Ascending aorta (tissue), 2 donors: ENCODE results near the gene IDNK. TPM values are rescaled to one million over a fixed set of nuclear protein-coding genes. Genes with fewer than 3 reads are reported as not detected.

Experiments
- DNase-seq, 2 donors: peaks; one replicate each; pipeline ENCODE4 v3.0.0-alpha.2; 2019; ENCODE audit warnings: low spot score in 2 of 2
- H3K27ac ChIP-seq, 2 donors: fragments of 200-600 bp; sonication (generic); one replicate each; pipeline ENCODE4 v1.5.1; 2016 to 2017; ENCODE audit warnings: mild to moderate bottlenecking in 1 of 2
- H3K27me3 ChIP-seq: fragments of 200-600 bp; sonication (generic); one replicate; pipeline ENCODE4 v1.5.1; 2017
- H3K36me3 ChIP-seq, 2 donors: fragments of 200-600 bp; sonication (generic); one replicate each; pipeline ENCODE4 v1.5.1; 2016
- H3K4me1 ChIP-seq, 2 donors: fragments of 200-600 bp; sonication (generic); one replicate each; pipeline ENCODE4 v1.5.1; 2016 to 2017; ENCODE audit warnings: mild to moderate bottlenecking in 1 of 2
- H3K4me3 ChIP-seq, 2 donors: fragments of 200-600 bp; sonication (generic); one replicate each; pipeline ENCODE4 v1.5.1; 2016 to 2017; ENCODE audit warnings: mild to moderate bottlenecking in 1 of 2
- H3K9me3 ChIP-seq, 2 donors: fragments of 200-600 bp; sonication (generic); one replicate each; pipeline ENCODE4 v1.5.1; 2016
- intact Hi-C: fragments of 100-400 bp; cut with DNase I; formaldehyde crosslinking; loops from one replicate; pipeline ENCODE4 v1.15.1; 2023
- total RNA-seq: library from RNA; depleted of rRNA; stranded (reverse); fragments of >200 nt; gene quantifications from one replicate; pipeline ENCODE4 v1.1.0, GENCODE V29; 2016
- TF ChIP-seq, protein P1 (sequence below), 3 experiments: fragments of 200-600 bp in 2 of 3; fragments of 450-650 bp in 1 of 3; sonication (generic) in 2 of 3; IDR thresholded peaks; one replicate each; pipeline ENCODE4 v1.5.1; 2016 to 2019; ENCODE audit warnings: antibody characterized with exemption in 3 of 3, mild to moderate bottlenecking in 1 of 3, moderate library complexity in 1 of 3

IDNK gene
- total RNA-seq, 1 donor from 2014 or later = not detected

DNA sequence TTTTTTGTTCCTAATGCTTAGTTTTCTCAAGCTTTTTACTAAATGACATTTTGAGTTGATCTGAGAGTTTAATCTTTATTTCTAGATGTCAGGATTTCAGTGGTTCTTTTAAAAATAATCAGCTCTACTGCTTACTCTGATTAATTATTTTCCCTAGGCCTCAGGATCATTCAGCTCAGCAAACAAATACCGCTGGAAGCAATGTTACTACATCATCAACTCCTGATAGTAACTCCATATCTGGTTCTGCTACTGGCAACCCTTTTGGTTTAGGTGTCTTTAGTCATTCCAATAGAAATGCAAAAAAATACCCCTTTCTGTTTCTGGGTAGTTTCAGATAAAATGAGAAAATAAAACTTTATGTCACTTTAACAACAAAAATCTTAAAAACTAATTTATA is 5.6 kb upstream of the IDNK start:
- TF ChIP-seq, protein P1, sequence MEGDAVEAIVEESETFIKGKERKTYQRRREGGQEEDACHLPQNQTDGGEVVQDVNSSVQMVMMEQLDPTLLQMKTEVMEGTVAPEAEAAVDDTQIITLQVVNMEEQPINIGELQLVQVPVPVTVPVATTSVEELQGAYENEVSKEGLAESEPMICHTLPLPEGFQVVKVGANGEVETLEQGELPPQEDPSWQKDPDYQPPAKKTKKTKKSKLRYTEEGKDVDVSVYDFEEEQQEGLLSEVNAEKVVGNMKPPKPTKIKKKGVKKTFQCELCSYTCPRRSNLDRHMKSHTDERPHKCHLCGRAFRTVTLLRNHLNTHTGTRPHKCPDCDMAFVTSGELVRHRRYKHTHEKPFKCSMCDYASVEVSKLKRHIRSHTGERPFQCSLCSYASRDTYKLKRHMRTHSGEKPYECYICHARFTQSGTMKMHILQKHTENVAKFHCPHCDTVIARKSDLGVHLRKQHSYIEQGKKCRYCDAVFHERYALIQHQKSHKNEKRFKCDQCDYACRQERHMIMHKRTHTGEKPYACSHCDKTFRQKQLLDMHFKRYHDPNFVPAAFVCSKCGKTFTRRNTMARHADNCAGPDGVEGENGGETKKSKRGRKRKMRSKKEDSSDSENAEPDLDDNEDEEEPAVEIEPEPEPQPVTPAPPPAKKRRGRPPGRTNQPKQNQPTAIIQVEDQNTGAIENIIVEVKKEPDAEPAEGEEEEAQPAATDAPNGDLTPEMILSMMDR (IDR thresholded peaks at IDR 0.05) = no peak
- no peak overlapping the region for H3K4me3 ChIP-seq
- H3K27ac ChIP-seq = no peak overlapping the region
- DNase-seq = no peak
- no peaks in the 10 kb centered on the region for H3K27me3 ChIP-seq
- H3K36me3 ChIP-seq = no peaks in the 10 kb centered on the region
- no peaks in the 10 kb centered on the region for H3K4me1 ChIP-seq
- H3K9me3 ChIP-seq = no peaks in the 10 kb centered on the region
- intact Hi-C loops = no loop called here

GRCh38 chr9:83620841-83621636 is 1.9 kb upstream of the IDNK start:
- intact Hi-C loops = loop anchor here (2.0 to 5.0 kb wide), 2 partner anchors 290 to 1606 kb away; no protein-coding TSS in a partner anchor
- no peak overlapping the region for H3K4me3 ChIP-seq
- H3K4me1 ChIP-seq = peaks cover 0 to 5% of the 10 kb centered on the region in 2 donors
- TF ChIP-seq, protein P1 (IDR thresholded peaks at IDR 0.05) = peak; percentile 10 to 68 (median 66)
- no peaks in the 10 kb centered on the region for H3K36me3 ChIP-seq
- H3K9me3 ChIP-seq = no peaks in the 10 kb centered on the region
- H3K27me3 ChIP-seq = no peaks in the 10 kb centered on the region
- no peak overlapping the region for H3K27ac ChIP-seq
- DNase-seq = no peak

DNA sequence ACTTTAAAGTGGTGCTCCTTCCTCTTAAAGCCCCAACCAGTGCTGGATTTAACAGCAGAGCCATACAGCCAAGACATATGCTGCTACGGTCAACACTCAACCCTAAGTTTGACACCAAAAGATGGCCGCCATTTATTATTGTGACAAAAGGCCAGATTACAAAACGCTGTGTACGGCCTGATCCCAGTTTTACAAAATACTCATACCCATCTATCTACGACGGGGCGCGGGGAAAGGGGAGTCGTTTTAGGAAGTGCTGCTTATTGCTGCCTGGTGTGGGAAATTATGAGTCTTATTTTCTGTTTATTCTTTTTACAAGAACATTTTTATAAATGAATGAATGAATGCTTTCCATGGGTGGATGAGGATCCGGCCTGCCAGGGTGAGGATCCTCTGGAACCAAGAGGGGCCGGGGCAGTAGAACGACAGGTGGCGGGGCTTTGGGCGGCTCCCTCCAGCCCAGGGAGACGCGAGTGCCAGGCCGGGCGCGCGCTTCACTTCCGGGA is 457 bp upstream of the IDNK start:
- intact Hi-C loops = loop anchor here (2.0 to 5.0 kb wide), 2 partner anchors 86 to 1605 kb away; no protein-coding TSS in a partner anchor

GRCh38 chr9:83623679-83624076 is 735 bp downstream of the IDNK start:
- peaks cover 0 to 5% of the 10 kb centered on the region in 2 donors for H3K36me3 ChIP-seq
- TF ChIP-seq, protein P1 (IDR thresholded peaks at IDR 0.05) = no peak
- H3K4me3 ChIP-seq = peak overlapping the region; percentile 67 to 84
- no peaks in the 10 kb centered on the region for H3K9me3 ChIP-seq
- peak overlapping the region; percentile 85 to 86 for H3K27ac ChIP-seq
- H3K4me1 ChIP-seq = peaks cover 0 to 5% of the 10 kb centered on the region in 2 donors
- intact Hi-C loops = loop anchor here (2.0 to 5.0 kb wide), 2 partner anchors 85 to 1604 kb away; no protein-coding TSS in a partner anchor
- no peaks in the 10 kb centered on the region for H3K27me3 ChIP-seq
- no peak for DNase-seq

More for the DNA sequence above, 457 bp upstream of the IDNK start:
- Histone ChIP-seq H3K27ac (peak overlapping the region; percentile 85 to 86), H3K36me3 (no peaks in the 10 kb centered on the region), H3K4me1 (peaks cover 0 to 5% of the 10 kb centered on the region in 2 donors), H3K27me3 (no peaks in the 10 kb centered on the region), H3K4me3 (peak overlapping the region; percentile 67 to 84), H3K9me3 (no peaks in the 10 kb centered on the region)
- TF ChIP-seq, protein P1 (IDR thresholded peaks at IDR 0.05) = no peak
- DNase-seq = no peak

GRCh38 chr9:83625178-83625577 is 2.2 kb downstream of the IDNK start:
- H3K4me3 ChIP-seq = no peak overlapping the region
- no peak for DNase-seq
- H3K9me3 ChIP-seq = no peaks in the 10 kb centered on the region
- TF ChIP-seq, protein P1 (IDR thresholded peaks at IDR 0.05) = no peak
- intact Hi-C loops = no loop called here
- H3K27me3 ChIP-seq = no peaks in the 10 kb centered on the region
- H3K27ac ChIP-seq = no peak overlapping the region
- H3K4me1 ChIP-seq = peaks cover 0 to 5% of the 10 kb centered on the region in 2 donors
- peaks cover 0 to 14% of the 10 kb centered on the region in 2 donors for H3K36me3 ChIP-seq
